HepG2 (cell line): ENCODE measurements around the gene PTEN. TPM values are rescaled to one million over a fixed set of nuclear protein-coding genes. Genes with fewer than 3 reads are reported as not detected.

Experiments used
- AHR ChIP-seq: IDR thresholded peaks from 2 replicates; pipeline ENCODE4 v1.6.1; 2018; ENCODE audit warnings: missing genetic modification reagents, missing compliant biosample characterization
- ASH2L ChIP-seq: fragments of 300-600, 200-600 bp; sonication (generic); IDR thresholded peaks from 2 replicates; pipeline ENCODE4 v1.7.0; 2017; ENCODE audit warnings: low read depth, mild to moderate bottlenecking, moderate library complexity, mixed read lengths, low read length; ENCODE audit not compliant: insufficient read length
- BRF2 ChIP-seq: sonication (generic); formaldehyde crosslinking; IDR thresholded peaks from 2 replicates; pipeline ENCODE4 v1.8.1; 2022; ENCODE audit warnings: mild to moderate bottlenecking, missing genetic modification reagents
- MTA1 ChIP-seq: sonication (generic); formaldehyde crosslinking; IDR thresholded peaks from 2 replicates; pipeline ENCODE4 v1.4.0; 2020; ENCODE audit warnings: missing genetic modification reagents, mild to moderate bottlenecking, borderline replicate concordance
- NONO ChIP-seq, 2 experiments: fragments of 450-650 bp in 1 of 2; sonication (generic) in 1 of 2; formaldehyde crosslinking in 1 of 2; IDR thresholded peaks in 1 of 2; conservative IDR thresholded peaks in 1 of 2; 2 replicates each; pipeline versions ENCODE4 v1.6.1 to v1.8.0; 2017 to 2022; ENCODE audit warnings: mild to moderate bottlenecking in 1 of 2, missing genetic modification reagents in 1 of 2, moderate library complexity in 1 of 2
- PHB2 ChIP-seq: fragments of 450-650 bp; IDR thresholded peaks from 2 replicates; pipeline ENCODE4 v1.6.1; 2018; ENCODE audit not compliant: partially characterized antibody
- PRMT3 ChIP-seq: sonication (generic); formaldehyde crosslinking; IDR thresholded peaks from 2 replicates; pipeline ENCODE4 v1.8.1; 2022; ENCODE audit warnings: low read depth, mild to moderate bottlenecking, moderate library complexity, missing genetic modification reagents, borderline replicate concordance
- ZNF12 ChIP-seq: sonication (generic); formaldehyde crosslinking; IDR thresholded peaks from 2 replicates; pipeline ENCODE4 v1.5.0; 2020; ENCODE audit warnings: missing genetic modification reagents
- ZNF549 ChIP-seq: sonication (generic); formaldehyde crosslinking; IDR thresholded peaks from 2 replicates; pipeline ENCODE4 v1.5.0; 2020; ENCODE audit warnings: missing genetic modification reagents
- ZNF550 ChIP-seq: sonication (generic); formaldehyde crosslinking; IDR thresholded peaks from 2 replicates; pipeline ENCODE4 v1.4.0; 2020; ENCODE audit warnings: mild to moderate bottlenecking, missing genetic modification reagents, borderline replicate concordance
- ZNF558 ChIP-seq: sonication (generic); formaldehyde crosslinking; IDR thresholded peaks from 2 replicates; pipeline ENCODE4 v1.9.0; 2022; ENCODE audit warnings: mild to moderate bottlenecking, missing genetic modification reagents, borderline replicate concordance
- ZNF619 ChIP-seq: sonication (generic); formaldehyde crosslinking; IDR thresholded peaks from 2 replicates; pipeline ENCODE4 v1.4.0; 2020; ENCODE audit warnings: mild to moderate bottlenecking, missing genetic modification reagents
- ZNF670 ChIP-seq: sonication (generic); formaldehyde crosslinking; IDR thresholded peaks from 2 replicates; pipeline ENCODE4 v1.8.0; 2022; ENCODE audit warnings: mild to moderate bottlenecking, missing genetic modification reagents, borderline replicate concordance
- ZNF7 ChIP-seq: IDR thresholded peaks from 2 replicates; pipeline ENCODE4 v1.6.1; 2016; ENCODE audit warnings: missing biosample characterization, missing genetic modification reagents
- polyA plus RNA-seq, 8 experiments: library from polyadenylated mRNA; depleted of rRNA in 3 of 8; stranded (reverse) in 7 of 8; unstranded in 1 of 8; fragments of >200 nt; fragmentation: Illumina TruSeq in 4 of 8; extraction: Trizol in 4 of 8; gene quantifications; 2 replicates each; pipeline versions ENCODE4 v1.2.1 to v1.2.3, GENCODE V29; 2011 to 2016; ENCODE audit warnings: low read depth in 4 of 8, missing spikeins in 1 of 8, mixed read lengths in 1 of 8; ENCODE audit not compliant: insufficient read depth in 1 of 8
- total RNA-seq, 5 experiments: library from RNA; depleted of rRNA; stranded (reverse); fragments of >200 nt; fragmentation: Illumina TruSeq; extraction: Trizol; gene quantifications; 2 replicates each; pipeline ENCODE4 v1.2.3, GENCODE V29; 2016; ENCODE audit warnings: low read depth in 1 of 5
- TF ChIP-seq, protein P1 (sequence below): sonication (generic); formaldehyde crosslinking; IDR thresholded peaks from 2 replicates; pipeline ENCODE4 v1.8.0; 2022; ENCODE audit warnings: mild to moderate bottlenecking, missing genetic modification reagents; ENCODE audit not compliant: insufficient replicate concordance
- TF ChIP-seq, protein P2 (sequence below): sonication (generic); formaldehyde crosslinking; IDR thresholded peaks from 2 replicates; pipeline ENCODE4 v1.5.1; 2020; ENCODE audit warnings: missing genetic modification reagents, mild to moderate bottlenecking, borderline replicate concordance
- TF ChIP-seq, protein P3 (sequence below): sonication (generic); formaldehyde crosslinking; IDR thresholded peaks from 2 replicates; pipeline ENCODE4 v1.8.1; 2023; ENCODE audit warnings: mild to moderate bottlenecking, missing genetic modification reagents, borderline replicate concordance
- TF ChIP-seq, protein P4 (sequence below): sonication (generic); formaldehyde crosslinking; IDR thresholded peaks from 2 replicates; pipeline ENCODE4; 2020; ENCODE audit warnings: missing genetic modification reagents, mild to moderate bottlenecking, borderline replicate concordance

PTEN gene
- total and polyA plus RNA-seq, 2 of the 13 experiments (the other 11 are each of a cell fraction or from before 2014, with no cell fraction given), result 30.3 to 61.3 TPM

- TF ChIP-seq, protein P1, sequence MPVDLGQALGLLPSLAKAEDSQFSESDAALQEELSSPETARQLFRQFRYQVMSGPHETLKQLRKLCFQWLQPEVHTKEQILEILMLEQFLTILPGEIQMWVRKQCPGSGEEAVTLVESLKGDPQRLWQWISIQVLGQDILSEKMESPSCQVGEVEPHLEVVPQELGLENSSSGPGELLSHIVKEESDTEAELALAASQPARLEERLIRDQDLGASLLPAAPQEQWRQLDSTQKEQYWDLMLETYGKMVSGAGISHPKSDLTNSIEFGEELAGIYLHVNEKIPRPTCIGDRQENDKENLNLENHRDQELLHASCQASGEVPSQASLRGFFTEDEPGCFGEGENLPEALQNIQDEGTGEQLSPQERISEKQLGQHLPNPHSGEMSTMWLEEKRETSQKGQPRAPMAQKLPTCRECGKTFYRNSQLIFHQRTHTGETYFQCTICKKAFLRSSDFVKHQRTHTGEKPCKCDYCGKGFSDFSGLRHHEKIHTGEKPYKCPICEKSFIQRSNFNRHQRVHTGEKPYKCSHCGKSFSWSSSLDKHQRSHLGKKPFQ (CRISPR knock-in tag), result peak; percentile 88
- TF ChIP-seq, protein P2, sequence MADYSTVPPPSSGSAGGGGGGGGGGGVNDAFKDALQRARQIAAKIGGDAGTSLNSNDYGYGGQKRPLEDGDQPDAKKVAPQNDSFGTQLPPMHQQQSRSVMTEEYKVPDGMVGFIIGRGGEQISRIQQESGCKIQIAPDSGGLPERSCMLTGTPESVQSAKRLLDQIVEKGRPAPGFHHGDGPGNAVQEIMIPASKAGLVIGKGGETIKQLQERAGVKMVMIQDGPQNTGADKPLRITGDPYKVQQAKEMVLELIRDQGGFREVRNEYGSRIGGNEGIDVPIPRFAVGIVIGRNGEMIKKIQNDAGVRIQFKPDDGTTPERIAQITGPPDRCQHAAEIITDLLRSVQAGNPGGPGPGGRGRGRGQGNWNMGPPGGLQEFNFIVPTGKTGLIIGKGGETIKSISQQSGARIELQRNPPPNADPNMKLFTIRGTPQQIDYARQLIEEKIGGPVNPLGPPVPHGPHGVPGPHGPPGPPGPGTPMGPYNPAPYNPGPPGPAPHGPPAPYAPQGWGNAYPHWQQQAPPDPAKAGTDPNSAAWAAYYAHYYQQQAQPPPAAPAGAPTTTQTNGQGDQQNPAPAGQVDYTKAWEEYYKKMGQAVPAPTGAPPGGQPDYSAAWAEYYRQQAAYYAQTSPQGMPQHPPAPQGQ, result no peak; the same call in 1 of the 2 replicates
- TF ChIP-seq ZNF7 (CRISPR knock-in tag) (no peak), ZNF558 (CRISPR knock-in tag) (no peak), ZNF549 (no peak), ZNF12 (CRISPR knock-in tag) (no peak; the same call in 1 of the 2 replicates), NONO (IDR thresholded peaks at IDR 0.05) (no peak), NONO (CRISPR knock-in tag; conservative IDR thresholded peaks at IDR 0.05) (peak; percentile 95), ASH2L (peak; percentile 79), PHB2 (no peak), ZNF619 (CRISPR knock-in tag) (no peak), ZNF670 (CRISPR knock-in tag) (no peak; the same call in 1 of the 2 replicates), BRF2 (CRISPR knock-in tag) (no peak; the same call in none of the 2 replicates), ZNF550 (CRISPR knock-in tag) (no peak), AHR (CRISPR knock-in tag) (no peak), MTA1 (CRISPR knock-in tag) (peak; percentile 66; the same call in 1 of the 2 replicates), PRMT3 (CRISPR knock-in tag) (no peak)
- TF ChIP-seq, protein P3, sequence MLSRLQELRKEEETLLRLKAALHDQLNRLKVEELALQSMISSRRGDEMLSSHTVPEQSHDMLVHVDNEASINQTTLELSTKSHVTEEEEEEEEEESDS, result no peak; the same call in none of the 2 replicates
- TF ChIP-seq, protein P4, sequence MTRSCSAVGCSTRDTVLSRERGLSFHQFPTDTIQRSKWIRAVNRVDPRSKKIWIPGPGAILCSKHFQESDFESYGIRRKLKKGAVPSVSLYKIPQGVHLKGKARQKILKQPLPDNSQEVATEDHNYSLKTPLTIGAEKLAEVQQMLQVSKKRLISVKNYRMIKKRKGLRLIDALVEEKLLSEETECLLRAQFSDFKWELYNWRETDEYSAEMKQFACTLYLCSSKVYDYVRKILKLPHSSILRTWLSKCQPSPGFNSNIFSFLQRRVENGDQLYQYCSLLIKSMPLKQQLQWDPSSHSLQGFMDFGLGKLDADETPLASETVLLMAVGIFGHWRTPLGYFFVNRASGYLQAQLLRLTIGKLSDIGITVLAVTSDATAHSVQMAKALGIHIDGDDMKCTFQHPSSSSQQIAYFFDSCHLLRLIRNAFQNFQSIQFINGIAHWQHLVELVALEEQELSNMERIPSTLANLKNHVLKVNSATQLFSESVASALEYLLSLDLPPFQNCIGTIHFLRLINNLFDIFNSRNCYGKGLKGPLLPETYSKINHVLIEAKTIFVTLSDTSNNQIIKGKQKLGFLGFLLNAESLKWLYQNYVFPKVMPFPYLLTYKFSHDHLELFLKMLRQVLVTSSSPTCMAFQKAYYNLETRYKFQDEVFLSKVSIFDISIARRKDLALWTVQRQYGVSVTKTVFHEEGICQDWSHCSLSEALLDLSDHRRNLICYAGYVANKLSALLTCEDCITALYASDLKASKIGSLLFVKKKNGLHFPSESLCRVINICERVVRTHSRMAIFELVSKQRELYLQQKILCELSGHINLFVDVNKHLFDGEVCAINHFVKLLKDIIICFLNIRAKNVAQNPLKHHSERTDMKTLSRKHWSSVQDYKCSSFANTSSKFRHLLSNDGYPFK (CRISPR knock-in tag), result peak; percentile 71; the same call in 1 of the 2 replicates
Observed at GRCh38 chr10:87861953-87862678, 1.3 kb upstream of the PTEN start (continued).
